ENCODE results near the gene KAT6B. TPM values are rescaled to one million over a fixed set of nuclear protein-coding genes. Genes with fewer than 3 reads are reported as not detected.

Gene KAT6B
- total and polyA plus RNA-seq, 2 experiments from 2014 or later, result 15.8 to 36.2 TPM

- H3K4me1 ChIP-seq (ENCODE audit: insufficient read depth), result peaks cover 14% of the 10 kb centered on the region
- H3K27me3 ChIP-seq, result no peaks in the 10 kb centered on the region
- H3K36me3 ChIP-seq (replicated peaks; ENCODE audit: insufficient read depth, low read depth), result no peaks in the 10 kb centered on the region
- H4K20me1 ChIP-seq (ENCODE audit: insufficient read depth, poor library complexity, severe bottlenecking), result no peaks in the 10 kb centered on the region
- no peaks in the 10 kb centered on the region for H3K9me3 ChIP-seq (ENCODE audit: low read depth)
- no peak overlapping the region for H2AFZ ChIP-seq
- WGBS (ENCODE audit: low lambda C conversion rate, missing lambda C conversion rate), result 92% methylated on average over 2 of the region's 2 CpGs
- H3K27ac ChIP-seq, result no peak overlapping the region
- no peaks in the 10 kb centered on the region for H3K9me2 ChIP-seq (replicated peaks; ENCODE audit: insufficient read depth)
- H3K4me3 ChIP-seq, result no peak overlapping the region
- H3K79me2 ChIP-seq, result peaks cover 17% of the 10 kb centered on the region
- no peak overlapping the region for H3K4me2 ChIP-seq
- TF ChIP-seq CTCF (IDR thresholded peaks at IDR 0.05; ENCODE audit: poor library complexity) (no peak), EZH2phosphoT487 (IDR thresholded peaks at IDR 0.05; ENCODE audit: low read depth, severe bottlenecking, unreplicated experiment) (no peak), EZH2 (IDR thresholded peaks at IDR 0.05; ENCODE audit: borderline replicate concordance) (no peak)
- DNase-seq (ENCODE audit: low spot score), result no peak
These were observed 142.7 kb downstream of the KAT6B start for GRCh38 chr10:74969093-74969492.

- peaks cover 17% of the 10 kb centered on the region for H3K79me2 ChIP-seq
- no peak overlapping the region for H2AFZ ChIP-seq
- no peaks in the 10 kb centered on the region for H3K27me3 ChIP-seq
- 93% methylated on average over 4 of the region's 4 CpGs for WGBS (ENCODE audit: low lambda C conversion rate, missing lambda C conversion rate)
- no peak for DNase-seq (ENCODE audit: low spot score)
- no peak overlapping the region for H3K27ac ChIP-seq
- peaks cover 14% of the 10 kb centered on the region for H3K4me1 ChIP-seq (ENCODE audit: insufficient read depth)
- H3K9me3 ChIP-seq (ENCODE audit: low read depth), result no peaks in the 10 kb centered on the region
- TF ChIP-seq EZH2 (IDR thresholded peaks at IDR 0.05; ENCODE audit: borderline replicate concordance), result no peak
- no peak for TF ChIP-seq EZH2phosphoT487 (IDR thresholded peaks at IDR 0.05; ENCODE audit: low read depth, severe bottlenecking, unreplicated experiment)
- no peak for TF ChIP-seq CTCF (IDR thresholded peaks at IDR 0.05; ENCODE audit: poor library complexity)
- H4K20me1 ChIP-seq (ENCODE audit: insufficient read depth, poor library complexity, severe bottlenecking), result no peaks in the 10 kb centered on the region
- H3K36me3 ChIP-seq (replicated peaks; ENCODE audit: insufficient read depth, low read depth), result no peaks in the 10 kb centered on the region
- no peak overlapping the region for H3K4me3 ChIP-seq
- no peak overlapping the region for H3K4me2 ChIP-seq
- H3K9me2 ChIP-seq (replicated peaks; ENCODE audit: insufficient read depth), result no peaks in the 10 kb centered on the region
These were observed 143.1 kb downstream of the KAT6B start for GRCh38 chr10:74969530-74969929.

GRCh38 chr10:74973741-74974392, 147.5 kb downstream of the KAT6B start:
- no peaks in the 10 kb centered on the region for H3K9me3 ChIP-seq (ENCODE audit: low read depth)
- H3K4me2 ChIP-seq, result no peak overlapping the region
- no peak overlapping the region for H2AFZ ChIP-seq
- H3K27ac ChIP-seq, result no peak overlapping the region
- 77% methylated on average over 2 of the region's 2 CpGs for whole genome bisulfite sequencing (ENCODE audit: low lambda C conversion rate, missing lambda C conversion rate)
- H3K4me1 ChIP-seq (ENCODE audit: insufficient read depth), result peaks cover 3% of the 10 kb centered on the region
- H3K36me3 ChIP-seq (replicated peaks; ENCODE audit: insufficient read depth, low read depth), result no peaks in the 10 kb centered on the region
- no peak for DNase-seq (ENCODE audit: low spot score)
- no peak for TF ChIP-seq CTCF (IDR thresholded peaks at IDR 0.05; ENCODE audit: poor library complexity)
- no peak for TF ChIP-seq EZH2 (IDR thresholded peaks at IDR 0.05; ENCODE audit: borderline replicate concordance)
- no peak for TF ChIP-seq EZH2phosphoT487 (IDR thresholded peaks at IDR 0.05; ENCODE audit: low read depth, severe bottlenecking, unreplicated experiment)
- H3K9me2 ChIP-seq (replicated peaks; ENCODE audit: insufficient read depth), result no peaks in the 10 kb centered on the region
- no peaks in the 10 kb centered on the region for H3K27me3 ChIP-seq
- H4K20me1 ChIP-seq (ENCODE audit: insufficient read depth, poor library complexity, severe bottlenecking), result no peaks in the 10 kb centered on the region
- H3K79me2 ChIP-seq, result peaks cover 11% of the 10 kb centered on the region
- H3K4me3 ChIP-seq, result no peak overlapping the region

All from hepatocyte (in vitro differentiated cells).